HepG2 (cell line): Measurements from ENCODE around the gene SCG2. TPM values are rescaled to one million over a fixed set of nuclear protein-coding genes. Genes with fewer than 3 reads are reported as not detected.

Source experiments
- ATAC-seq: fragments of 200-7000 bp; cut with Tn5 transposase; 3 replicates; pipeline ENCODE4 v1.9.1; 2020; ENCODE audit warnings: mild to moderate bottlenecking, moderate library complexity
- BruUV-seq: library from RNA; stranded (reverse); fragments of 400-500 nt; replicated peaks from 2 replicates; lab custom pipeline; 2021; lab: Mats Ljungman, UMichigan
- CTCF ChIA-PET: fragments of 300-600 bp; formaldehyde crosslinking; extraction: SDS; loops from one replicate; lab custom pipeline; 2021; ENCODE audit warnings: low total read pairs, inconsistent platforms, low intra/inter-chr PET ratio; lab: Yijun Ruan, JAX
- POLR2A ChIA-PET: fragments of 350-600 bp; sonication (Branson Sonifier 250); formaldehyde crosslinking; loops from one replicate; lab custom pipeline; 2020; ENCODE audit warnings: antibody characterized with exemption, inconsistent platforms; lab: Yijun Ruan, JAX
- DNase-seq: peaks from one replicate; pipeline ENCODE4 v3.0.0-alpha.2; 2015; ENCODE audit warnings: low spot score
- FAIRE-seq: peaks from 3 replicates; lab custom pipeline; 2011; peaks lifted over from hg19 to GRCh38; lab: Jason Lieb, UNC
- H2AFZ ChIP-seq: one replicate; pipeline ENCODE4 v1.6.1; 2011; ENCODE audit warnings: low read length, inconsistent platforms
- H3K27ac ChIP-seq: fragments of 300-600 bp; 3 replicates; pipeline ENCODE4 v1.8.0; 2011; ENCODE audit warnings: mixed run types, mild to moderate bottlenecking, mixed read lengths, low read length, inconsistent platforms; ENCODE audit not compliant: insufficient read depth; ENCODE audit errors: extremely low read length
- H3K27me3 ChIP-seq, 2 experiments: fragments of 200-600 bp in 1 of 2; 2 replicates in 1 of 2; 3 replicates in 1 of 2; pipeline versions ENCODE4 v1.6.0 to v1.8.0; 2011; ENCODE audit warnings: low read length in 2 of 2, mild to moderate bottlenecking in 2 of 2, moderate library complexity in 2 of 2, inconsistent platforms in 1 of 2; ENCODE audit not compliant: insufficient read depth in 2 of 2, control insufficient read depth in 1 of 2
- H3K36me3 ChIP-seq, 2 experiments: fragments of 200-600 bp in 1 of 2; replicated peaks in 1 of 2; 2 replicates in 1 of 2; 3 replicates in 1 of 2; pipeline versions ENCODE4 v1.5.1 to v1.8.0; 2011; ENCODE audit warnings: low read length in 2 of 2, inconsistent platforms in 1 of 2; ENCODE audit not compliant: insufficient read depth in 2 of 2, control insufficient read depth in 1 of 2
- H3K4me1 ChIP-seq: 2 replicates; pipeline ENCODE4 v1.5.1; 2012; ENCODE audit warnings: low read length, inconsistent platforms; ENCODE audit not compliant: insufficient read depth
- H3K4me2 ChIP-seq: 2 replicates; pipeline ENCODE4 v1.6.0; 2011; ENCODE audit warnings: low read depth, low read length, inconsistent platforms
- H3K4me3 ChIP-seq, 3 experiments: fragments of 200-600 bp in 1 of 3; sonication (generic), shearing (Covaris generic) in 1 of 3; replicated peaks in 1 of 3; 2 replicates each; pipeline ENCODE4 v1.5.1; 2011 to 2016; ENCODE audit warnings: low read length in 3 of 3, inconsistent platforms in 2 of 3, low read depth in 2 of 3, mild to moderate bottlenecking in 2 of 3, control low read depth in 1 of 3, mixed read lengths in 1 of 3; ENCODE audit not compliant: insufficient read depth in 1 of 3
- H3K79me2 ChIP-seq: one replicate; pipeline ENCODE4 v1.6.1; 2011; ENCODE audit warnings: low read length, inconsistent platforms; ENCODE audit not compliant: insufficient read depth
- H3K9ac ChIP-seq: 2 replicates; pipeline ENCODE4 v1.6.0; 2011; ENCODE audit warnings: mild to moderate bottlenecking, low read depth, low read length, inconsistent platforms; ENCODE audit not compliant: insufficient read depth
- H3K9me3 ChIP-seq: 2 replicates; pipeline ENCODE4 v1.5.1; 2012; ENCODE audit warnings: mild to moderate bottlenecking, low read length
- H4K20me1 ChIP-seq: 2 replicates; pipeline ENCODE4 v1.6.0; 2011; ENCODE audit warnings: inconsistent platforms, mild to moderate bottlenecking, low read length, moderate library complexity; ENCODE audit not compliant: insufficient read depth
- HMGXB3 ChIP-seq: sonication (generic); formaldehyde crosslinking; IDR thresholded peaks from 2 replicates; pipeline ENCODE4 v1.4.0; 2020; ENCODE audit warnings: missing genetic modification reagents, borderline replicate concordance
- IRX3 ChIP-seq: sonication (generic); formaldehyde crosslinking; IDR thresholded peaks from 2 replicates; pipeline ENCODE4 v1.8.1; 2023; ENCODE audit warnings: mild to moderate bottlenecking, low read depth, missing genetic modification reagents, borderline replicate concordance
- NFRKB ChIP-seq: fragments of 450-650 bp; IDR thresholded peaks from 2 replicates; pipeline ENCODE4 v1.6.1; 2017
- RARA ChIP-seq: IDR thresholded peaks from 2 replicates; pipeline ENCODE4 v1.6.1; 2016; ENCODE audit warnings: missing genetic modification reagents, missing compliant biosample characterization
- ZNF224 ChIP-seq: sonication (generic); formaldehyde crosslinking; IDR thresholded peaks from 2 replicates; pipeline ENCODE4 v1.5.0; 2020; ENCODE audit warnings: mild to moderate bottlenecking, missing genetic modification reagents
- ZNF24 ChIP-seq: fragments of 450-650 bp; IDR thresholded peaks from 2 replicates; pipeline ENCODE4 v1.6.1; 2017; ENCODE audit warnings: antibody characterized with exemption, mild to moderate bottlenecking
- WGBS: methylation state at CpG from one replicate; pipeline ENCODE4 v1.1.6; 2017; ENCODE audit warnings: low lambda C conversion rate; 5-methylcytosine and 5-hydroxymethylcytosine counted together
- in situ Hi-C: cut with HindIII; loops from 2 replicates; pipeline ENCODE4 v1.10.0; 2017; ENCODE audit warnings: low pct_unique_long_range_greater_than_20kb; ENCODE audit not compliant: extremely low pct_ligation_motif_present
- intact Hi-C: fragments of 100-400 bp; cut with micrococcal nuclease; formaldehyde crosslinking; loops from one replicate; pipeline ENCODE4 v1.10.0; 2022; ENCODE audit not compliant: unreplicated experiment
- polyA plus RNA-seq, 8 experiments: library from polyadenylated mRNA; depleted of rRNA in 3 of 8; stranded (reverse) in 7 of 8; unstranded in 1 of 8; fragments of >200 nt; fragmentation: Illumina TruSeq in 4 of 8; extraction: Trizol in 4 of 8; gene quantifications; 2 replicates each; pipeline versions ENCODE4 v1.2.1 to v1.2.3, GENCODE V29; 2011 to 2016; ENCODE audit warnings: low read depth in 4 of 8, missing spikeins in 1 of 8, mixed read lengths in 1 of 8; ENCODE audit not compliant: insufficient read depth in 1 of 8
- total RNA-seq, 5 experiments: library from RNA; depleted of rRNA; stranded (reverse); fragments of >200 nt; fragmentation: Illumina TruSeq; extraction: Trizol; gene quantifications; 2 replicates each; pipeline ENCODE4 v1.2.3, GENCODE V29; 2016; ENCODE audit warnings: low read depth in 1 of 5

The SCG2 gene
- total and polyA plus RNA-seq, 2 of the 13 experiments (the other 11 are each of a cell fraction or from before 2014, with no cell fraction given), result not detected

GRCh38 chr2:223562078-223562477 is 40.1 kb downstream of the SCG2 start:
- H3K27ac ChIP-seq, result no peak overlapping the region
- H4K20me1 ChIP-seq, result no peaks in the 10 kb centered on the region
- ATAC-seq (no peak), DNase-seq (no peak), FAIRE-seq (no peak)
- BruUV-seq, result no TSS peak
- H3K4me3 ChIP-seq, result no peak overlapping the region
- intact Hi-C loops (no loop called here), in situ Hi-C loops (no loop called here)
- H3K4me1 ChIP-seq, result no peaks in the 10 kb centered on the region
- no peaks in the 10 kb centered on the region for H3K79me2 ChIP-seq
- TF ChIP-seq RARA (CRISPR knock-in tag) (no peak), ZNF24 (no peak), IRX3 (no peak), HMGXB3 (CRISPR knock-in tag) (no peak), NFRKB (no peak), ZNF224 (CRISPR knock-in tag) (no peak)
- no peaks in the 10 kb centered on the region for H3K36me3 ChIP-seq
- H3K9me3 ChIP-seq, result no peaks in the 10 kb centered on the region
- CTCF ChIA-PET, result no interaction called here
- POLR2A ChIA-PET, result no interaction called here
- 12% methylated on average over 2 of the region's 2 CpGs for WGBS
- no peak overlapping the region for H3K4me2 ChIP-seq
- no peak overlapping the region for H3K9ac ChIP-seq
- H3K27me3 ChIP-seq, result no peaks in the 10 kb centered on the region; a peak in 1 of 5 replicates
- H2AFZ ChIP-seq, result no peak overlapping the region
